ENCODE measurements around the gene KLF15.

Gene KLF15

DNA sequence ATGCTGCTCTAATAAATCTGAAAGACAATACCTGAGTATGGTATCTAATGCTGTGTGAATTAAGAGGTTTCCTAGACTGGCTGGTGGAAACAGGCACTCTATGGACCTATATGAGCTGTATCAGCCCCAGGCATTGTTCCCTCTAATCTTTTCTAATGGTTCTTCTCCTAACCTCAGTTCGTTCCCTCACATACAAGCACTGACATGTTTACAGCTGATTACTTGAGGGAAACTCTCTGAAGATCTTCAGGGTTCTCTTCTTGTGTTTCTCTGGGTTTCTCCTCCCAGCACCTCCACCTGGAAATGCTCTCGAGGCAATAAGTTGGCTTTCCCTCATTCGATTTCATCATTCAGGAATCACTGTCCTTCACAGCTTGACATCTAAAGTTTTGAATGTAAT is 52.9 kb downstream of the KLF15 start:
- no peak for DNase-seq

DNA sequence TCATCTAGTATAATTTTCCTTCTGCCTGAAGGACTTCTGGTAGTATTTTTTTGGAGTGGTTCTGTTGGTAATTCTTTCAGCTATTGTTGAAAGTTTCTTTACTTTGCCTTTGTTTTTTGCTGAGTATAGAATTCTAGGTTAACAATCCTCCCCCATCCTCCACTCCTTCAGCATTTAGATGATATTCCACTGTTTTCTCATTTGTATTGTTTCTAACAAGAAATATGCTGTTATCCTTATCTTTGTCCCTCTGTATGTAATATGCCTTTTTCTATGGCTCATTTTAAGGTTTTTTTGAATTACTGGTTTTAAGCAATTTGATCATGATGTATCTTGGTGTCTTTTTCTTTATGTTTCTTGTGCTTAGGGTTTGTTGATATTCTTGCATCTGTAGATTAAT is 53.9 kb downstream of the KLF15 start:
- no peak for DNase-seq

DNA sequence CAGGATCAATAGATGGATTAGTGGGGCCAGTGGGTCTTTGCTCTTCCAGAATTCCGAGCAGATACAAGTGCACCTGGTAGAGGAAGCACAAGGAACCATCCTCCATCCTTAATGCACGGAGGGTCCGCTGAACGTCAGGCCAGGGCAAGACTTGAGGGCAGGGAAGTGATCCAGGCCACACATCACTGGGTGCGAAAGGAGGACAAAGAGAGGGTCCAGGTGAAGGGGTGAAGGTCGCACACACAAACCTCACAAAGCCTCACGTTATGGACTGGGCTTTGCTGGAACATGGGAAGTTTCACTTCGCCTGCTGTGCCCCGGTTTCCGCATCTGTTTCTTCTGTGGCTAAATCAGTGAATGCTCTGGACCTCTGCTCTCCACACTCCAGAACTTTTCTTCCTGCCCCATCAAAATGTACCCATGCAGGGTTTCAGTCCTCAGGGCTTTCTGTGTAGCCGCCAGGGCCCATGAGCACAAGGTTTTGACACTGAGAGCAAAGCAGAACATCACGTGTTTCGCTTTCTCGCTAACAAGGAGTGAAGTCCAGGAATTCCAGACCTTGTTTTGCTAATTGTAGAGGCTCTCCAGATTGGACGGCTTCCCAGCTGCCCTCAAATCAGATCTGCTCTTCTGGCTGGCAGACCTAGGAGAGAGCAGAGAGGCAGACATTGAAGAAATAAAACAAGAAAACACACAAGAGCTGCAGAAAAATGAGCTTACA is 56.3 kb downstream of the KLF15 start:
- DNase-seq = no peak

GRCh38 chr3:126300001-126300760 is 57.0 kb downstream of the KLF15 start:
- no peak for DNase-seq

- no peak for DNase-seq
Observed at GRCh38 chr3:126295407-126295939, 61.7 kb downstream of the KLF15 start.

DNA sequence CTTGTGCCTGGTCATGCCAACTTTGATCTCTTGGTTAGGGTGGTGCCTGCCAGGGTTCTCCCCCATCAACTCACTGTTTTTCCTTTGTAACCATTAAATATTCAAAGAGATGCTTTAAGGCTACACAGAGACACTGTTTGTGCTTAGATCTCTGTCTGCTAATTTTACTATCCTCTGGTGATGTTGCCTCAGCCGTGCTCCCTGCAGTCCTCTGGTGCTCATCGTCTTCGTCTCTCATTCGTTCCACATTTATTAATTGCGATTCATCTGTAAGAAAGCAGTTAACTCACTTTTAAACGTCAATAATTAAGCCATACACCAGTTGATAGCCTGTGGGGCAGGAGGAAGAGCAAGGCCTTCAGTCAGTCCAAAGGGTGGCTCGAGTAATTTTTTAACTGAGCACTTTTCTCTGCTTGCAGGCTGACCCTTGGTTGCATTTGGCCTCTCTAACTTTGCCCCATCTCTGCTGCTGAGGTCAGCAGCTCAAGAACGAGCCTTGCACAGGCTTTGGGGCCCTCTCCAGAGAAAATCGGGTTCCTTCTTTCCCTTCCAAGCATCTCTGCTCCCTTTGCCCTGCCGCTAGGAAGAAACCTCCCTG is 62.9 kb downstream of the KLF15 start:
- no peak for DNase-seq

- DNase-seq = no peak
Observed at GRCh38 chr3:126293370-126294082, 63.7 kb downstream of the KLF15 start.
